BJ (cell line): ENCODE measurements around the gene C20orf202. TPM values are rescaled to one million over a fixed set of nuclear protein-coding genes. Genes with fewer than 3 reads are reported as not detected.

Source experiments
- CTCF ChIA-PET: fragments of 350-600 bp; formaldehyde crosslinking; extraction: SDS; loops from one replicate; lab custom pipeline; 2021; ENCODE audit warnings: antibody characterized with exemption, inconsistent platforms; lab: Yijun Ruan, JAX
- POLR2A ChIA-PET: fragments of 300-600 bp; sonication (Branson Sonifier 250); formaldehyde crosslinking; extraction: SDS; loops from one replicate; lab custom pipeline; 2021; ENCODE audit warnings: antibody characterized with exemption; lab: Charles Lee
- DNase-seq: peaks from one replicate; pipeline ENCODE4 v3.0.0-alpha.2; 2011; ENCODE audit warnings: low read depth
- H3K27me3 ChIP-seq: 2 replicates; pipeline ENCODE4 v1.6.0; 2011; ENCODE audit warnings: low read length; ENCODE audit not compliant: control insufficient read depth, insufficient read depth
- H3K36me3 ChIP-seq: 2 replicates; pipeline ENCODE4 v1.5.1; 2011; ENCODE audit warnings: low read length; ENCODE audit not compliant: control insufficient read depth, insufficient read depth
- H3K4me3 ChIP-seq: 2 replicates; pipeline ENCODE4 v1.5.1; 2011; ENCODE audit warnings: low read depth, mild to moderate bottlenecking, control low read depth, low read length
- CTCF ChIP-seq: IDR thresholded peaks from 2 replicates; pipeline ENCODE4 v1.5.1; 2011; ENCODE audit warnings: low read depth, mild to moderate bottlenecking, control low read depth, inconsistent platforms, low read length, moderate library complexity; ENCODE audit not compliant: insufficient read depth
- polyA plus RNA-seq: library from polyadenylated mRNA; depleted of rRNA; stranded (reverse); fragments of >200 nt; gene quantifications from 2 replicates; pipeline ENCODE4 v1.2.3, GENCODE V29; 2011

Gene C20orf202
- polyA plus RNA-seq, 1 experiment = not detected

- no peak for DNase-seq
- no peaks in the 10 kb centered on the region for H3K36me3 ChIP-seq
- no peak for TF ChIP-seq CTCF
- H3K27me3 ChIP-seq = peaks cover 17% of the 10 kb centered on the region
- ChIA-PET POLR2A (no interaction called here), CTCF (interaction anchor here (1.4 to 1.9 kb wide), 2 partner anchors 14 to 90 kb away, joined by 3 to 7 read pairs; no protein-coding TSS in a partner anchor)
- no peak overlapping the region for H3K4me3 ChIP-seq
Measured at GRCh38 chr20:1198751-1199150, 4.5 kb upstream of the C20orf202 start.

GRCh38 chr20:1199212-1199873, 3.9 kb upstream of the C20orf202 start:
- no peak for DNase-seq
- Histone ChIP-seq H3K4me3 (no peak overlapping the region), H3K36me3 (no peaks in the 10 kb centered on the region), H3K27me3 (peaks cover 22% of the 10 kb centered on the region)
- CTCF ChIA-PET = interaction anchor here (1.0 to 1.9 kb wide), 3 partner anchors 10 to 91 kb away, joined by 3 to 7 read pairs (median 4); no protein-coding TSS in a partner anchor
- no peak for TF ChIP-seq CTCF
- POLR2A ChIA-PET = no interaction called here

GRCh38 chr20:1199964-1200363, 3.3 kb upstream of the C20orf202 start:
- no peaks in the 10 kb centered on the region for H3K36me3 ChIP-seq
- ChIA-PET CTCF (interaction anchor here (1.0 to 1.9 kb wide), 3 partner anchors 9 to 92 kb away, joined by 3 to 7 read pairs (median 4); no protein-coding TSS in a partner anchor), POLR2A (no interaction called here)
- H3K4me3 ChIP-seq = no peak overlapping the region
- H3K27me3 ChIP-seq = peaks cover 21% of the 10 kb centered on the region
- TF ChIP-seq CTCF = no peak
- DNase-seq = no peak

- Histone ChIP-seq H3K4me3 (no peak overlapping the region), H3K27me3 (peaks cover 20% of the 10 kb centered on the region), H3K36me3 (no peaks in the 10 kb centered on the region)
- DNase-seq = no peak
- TF ChIP-seq CTCF = no peak
- ChIA-PET POLR2A (interaction anchor here (0.6 kb wide), 1 partner anchor 31 kb away, joined by 3 read pairs; no protein-coding TSS in a partner anchor), CTCF (interaction anchor here (0.7 to 1.2 kb wide), 3 partner anchors 8 to 22 kb away, joined by 3 read pairs; no protein-coding TSS in a partner anchor)
Measured at GRCh38 chr20:1203630-1204029, 376 bp downstream of the C20orf202 start.

- POLR2A ChIA-PET = no interaction called here
- H3K27me3 ChIP-seq = peaks cover 19% of the 10 kb centered on the region
- H3K36me3 ChIP-seq = no peaks in the 10 kb centered on the region
- no peak overlapping the region for H3K4me3 ChIP-seq
- CTCF ChIA-PET = interaction anchor here (0.7 to 1.0 kb wide), 2 partner anchors 9 to 17 kb away, joined by 3 to 4 read pairs; no protein-coding TSS in a partner anchor
- no peak for TF ChIP-seq CTCF
- DNase-seq = no peak
Measured at GRCh38 chr20:1204113-1204512, 859 bp downstream of the C20orf202 start.
